ENCODE results near the gene LUZP2. TPM values are rescaled to one million over a fixed set of nuclear protein-coding genes. Genes with fewer than 3 reads are reported as not detected.

Gene LUZP2
- total and polyA plus RNA-seq, 4 donors, result 0.05 TPM; not detected in 3

- Histone ChIP-seq H3K9ac (ENCODE audit: low read depth in 1 of 2, low read length in 2 of 2) (no peak overlapping the region), H3K4me1 (ENCODE audit: control insufficient read depth in 4 of 4, insufficient read depth in 4 of 4, low read length in 3 of 4) (no peaks in the 10 kb centered on the region), H3K27me3 (ENCODE audit: control insufficient read depth in 4 of 4, insufficient read depth in 4 of 4, low read length in 3 of 4) (no peaks in the 10 kb centered on the region), H3K4me3 (ENCODE audit: low read depth in 1 of 3, low read length in 3 of 3) (no peak overlapping the region), H3K36me3 (ENCODE audit: control insufficient read depth in 4 of 4, insufficient read depth in 3 of 4, low read depth in 1 of 4, low read length in 3 of 4) (no peaks in the 10 kb centered on the region), H3K27ac (ENCODE audit: low read depth in 1 of 2, low read length in 2 of 2) (no peak overlapping the region), H3K9me3 (ENCODE audit: control insufficient read depth in 4 of 4, low read length in 3 of 4) (no peaks in the 10 kb centered on the region)
- TF ChIP-seq MAX (IDR thresholded peaks at IDR 0.05), result no peak
- TF ChIP-seq YY1 (IDR thresholded peaks at IDR 0.05), result no peak
- TF ChIP-seq GABPA (IDR thresholded peaks at IDR 0.05 in 1 of 2, conservative IDR thresholded peaks at IDR 0.05 in 1 of 2), result no peak
- TF ChIP-seq NR2F2 (IDR thresholded peaks at IDR 0.05), result no peak
- no peak for TF ChIP-seq REST (IDR thresholded peaks at IDR 0.05)
- TF ChIP-seq RXRA (IDR thresholded peaks at IDR 0.05), result no peak
- no peak for TF ChIP-seq RAD21 (IDR thresholded peaks at IDR 0.05)
- TF ChIP-seq, protein P1, sequence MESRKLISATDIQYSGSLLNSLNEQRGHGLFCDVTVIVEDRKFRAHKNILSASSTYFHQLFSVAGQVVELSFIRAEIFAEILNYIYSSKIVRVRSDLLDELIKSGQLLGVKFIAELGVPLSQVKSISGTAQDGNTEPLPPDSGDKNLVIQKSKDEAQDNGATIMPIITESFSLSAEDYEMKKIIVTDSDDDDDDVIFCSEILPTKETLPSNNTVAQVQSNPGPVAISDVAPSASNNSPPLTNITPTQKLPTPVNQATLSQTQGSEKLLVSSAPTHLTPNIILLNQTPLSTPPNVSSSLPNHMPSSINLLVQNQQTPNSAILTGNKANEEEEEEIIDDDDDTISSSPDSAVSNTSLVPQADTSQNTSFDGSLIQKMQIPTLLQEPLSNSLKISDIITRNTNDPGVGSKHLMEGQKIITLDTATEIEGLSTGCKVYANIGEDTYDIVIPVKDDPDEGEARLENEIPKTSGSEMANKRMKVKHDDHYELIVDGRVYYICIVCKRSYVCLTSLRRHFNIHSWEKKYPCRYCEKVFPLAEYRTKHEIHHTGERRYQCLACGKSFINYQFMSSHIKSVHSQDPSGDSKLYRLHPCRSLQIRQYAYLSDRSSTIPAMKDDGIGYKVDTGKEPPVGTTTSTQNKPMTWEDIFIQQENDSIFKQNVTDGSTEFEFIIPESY (IDR thresholded peaks at IDR 0.05), result no peak
- no peak for TF ChIP-seq TAF1 (conservative IDR thresholded peaks at IDR 0.05)
- TF ChIP-seq CTCF (IDR thresholded peaks at IDR 0.05; ENCODE audit: low read depth, low read length, missing input control), result no peak
- TF ChIP-seq HNF4A (conservative IDR thresholded peaks at IDR 0.05), result no peak
- TF ChIP-seq EGR1 (IDR thresholded peaks at IDR 0.05; ENCODE audit: low read depth in 2 of 2), result no peak
- TF ChIP-seq HNF4G (IDR thresholded peaks at IDR 0.05), result no peak
- TF ChIP-seq FOXA1 (IDR thresholded peaks at IDR 0.05), result no peak
- no peak for TF ChIP-seq FOXA2 (IDR thresholded peaks at IDR 0.05)
- TF ChIP-seq, protein P2, sequence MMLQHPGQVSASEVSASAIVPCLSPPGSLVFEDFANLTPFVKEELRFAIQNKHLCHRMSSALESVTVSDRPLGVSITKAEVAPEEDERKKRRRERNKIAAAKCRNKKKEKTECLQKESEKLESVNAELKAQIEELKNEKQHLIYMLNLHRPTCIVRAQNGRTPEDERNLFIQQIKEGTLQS (IDR thresholded peaks at IDR 0.05), result no peak
- TF ChIP-seq JUND (IDR thresholded peaks at IDR 0.05), result no peak
- TF ChIP-seq SP1 (IDR thresholded peaks at IDR 0.05), result no peak
- WGBS, result 89% methylated on average over 7 of the region's 7 CpGs
- DNase-seq (ENCODE audit: low spot score), result no peak
Measured at GRCh38 chr11:24755260-24755839, 258.5 kb downstream of the LUZP2 start.

All from liver (tissue), 9 donors.